Ishikawa (cell line): ENCODE measurements around the gene GLI3.

Experiments
- CEBPB ChIP-seq: IDR thresholded peaks from 2 replicates; pipeline ENCODE4 v1.6.1; 2012
- CREB1 ChIP-seq: IDR thresholded peaks from 2 replicates; pipeline ENCODE4 v1.6.1; 2012; ENCODE audit warnings: low read depth
- EGR1 ChIP-seq: IDR thresholded peaks from 2 replicates; pipeline ENCODE4 v1.6.1; 2012
- EP300 ChIP-seq: IDR thresholded peaks from 2 replicates; pipeline ENCODE4 v1.6.1; 2012; ENCODE audit warnings: borderline replicate concordance
- FOXM1 ChIP-seq: IDR thresholded peaks from 2 replicates; pipeline ENCODE4 v1.6.1; 2012; ENCODE audit warnings: low read depth, borderline replicate concordance
- NFIC ChIP-seq: IDR thresholded peaks from 2 replicates; pipeline ENCODE4 v1.6.1; 2012
- RAD21 ChIP-seq: IDR thresholded peaks from 2 replicates; pipeline ENCODE4 v1.6.1; 2012; ENCODE audit warnings: low read depth
- TAF1 ChIP-seq: IDR thresholded peaks from 2 replicates; pipeline ENCODE4 v1.6.1; 2012; ENCODE audit warnings: low read depth, mild to moderate bottlenecking
- TCF12 ChIP-seq: IDR thresholded peaks from 2 replicates; pipeline ENCODE4 v1.6.1; 2012; ENCODE audit warnings: low read depth
- TEAD4 ChIP-seq: IDR thresholded peaks from 2 replicates; pipeline ENCODE4 v1.6.1; 2012
- YY1 ChIP-seq: IDR thresholded peaks from 2 replicates; pipeline ENCODE4 v1.6.1; 2012; ENCODE audit warnings: low read depth
- ZBTB7A ChIP-seq: IDR thresholded peaks from 2 replicates; pipeline ENCODE4 v1.6.1; 2012; ENCODE audit warnings: low read depth
- TF ChIP-seq, protein P1 (sequence below): IDR thresholded peaks from 2 replicates; pipeline ENCODE4 v1.6.1; 2012; ENCODE audit warnings: low read depth, mild to moderate bottlenecking
- TF ChIP-seq, protein P2 (sequence below): IDR thresholded peaks from 2 replicates; pipeline ENCODE4 v1.6.1; 2012
- TF ChIP-seq, protein P3 (sequence below): IDR thresholded peaks from 2 replicates; pipeline ENCODE4 v1.6.1; 2012

The GLI3 gene

DNA sequence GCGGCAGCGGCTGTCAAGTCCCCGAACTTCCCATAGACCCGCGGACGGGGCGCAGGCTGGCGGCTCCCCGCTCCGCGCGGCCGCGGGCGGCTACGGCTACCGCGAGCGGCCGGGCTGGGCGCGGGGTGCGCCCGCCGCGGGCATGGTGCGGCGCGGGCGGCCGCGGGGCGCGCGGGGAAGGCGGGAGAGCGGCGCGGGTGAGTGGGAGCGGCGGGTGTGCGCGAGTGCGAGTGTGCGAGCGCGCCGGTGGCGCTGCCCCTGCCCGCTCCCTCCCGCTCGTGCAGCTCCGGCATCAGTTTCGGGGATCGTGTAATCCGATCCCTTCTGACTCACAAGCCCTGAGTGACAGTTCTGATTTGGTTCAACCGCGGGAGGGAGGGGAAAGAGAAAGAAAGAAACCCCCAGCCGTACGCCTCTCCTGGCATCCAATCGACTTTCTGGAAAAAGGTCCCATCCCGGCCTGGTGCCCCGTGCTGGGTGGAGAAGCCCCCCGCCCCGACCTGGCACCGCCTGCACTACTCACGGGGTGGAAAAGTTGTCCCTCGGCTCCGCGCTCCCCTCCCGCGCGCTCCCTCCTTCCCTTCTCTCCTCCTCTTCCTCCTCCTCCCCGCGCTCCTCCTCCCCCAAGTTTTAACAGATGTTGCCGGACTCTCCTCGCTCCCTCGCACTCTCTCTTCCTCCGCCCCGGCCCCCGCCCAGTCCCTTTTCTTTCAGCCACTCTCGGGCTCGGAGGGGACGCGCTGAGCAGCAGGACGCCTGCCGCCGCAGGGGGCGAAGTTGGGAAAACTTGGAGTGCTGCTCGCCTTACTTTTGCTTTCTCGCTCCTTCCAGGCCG lies at the start of gene GLI3:
GLI3 (minus strand) TSS at position 234 of the 835 bp plus-strand sequence. CDS start 13,956 bp downstream, outside the sequence.
- TF ChIP-seq, protein P1, sequence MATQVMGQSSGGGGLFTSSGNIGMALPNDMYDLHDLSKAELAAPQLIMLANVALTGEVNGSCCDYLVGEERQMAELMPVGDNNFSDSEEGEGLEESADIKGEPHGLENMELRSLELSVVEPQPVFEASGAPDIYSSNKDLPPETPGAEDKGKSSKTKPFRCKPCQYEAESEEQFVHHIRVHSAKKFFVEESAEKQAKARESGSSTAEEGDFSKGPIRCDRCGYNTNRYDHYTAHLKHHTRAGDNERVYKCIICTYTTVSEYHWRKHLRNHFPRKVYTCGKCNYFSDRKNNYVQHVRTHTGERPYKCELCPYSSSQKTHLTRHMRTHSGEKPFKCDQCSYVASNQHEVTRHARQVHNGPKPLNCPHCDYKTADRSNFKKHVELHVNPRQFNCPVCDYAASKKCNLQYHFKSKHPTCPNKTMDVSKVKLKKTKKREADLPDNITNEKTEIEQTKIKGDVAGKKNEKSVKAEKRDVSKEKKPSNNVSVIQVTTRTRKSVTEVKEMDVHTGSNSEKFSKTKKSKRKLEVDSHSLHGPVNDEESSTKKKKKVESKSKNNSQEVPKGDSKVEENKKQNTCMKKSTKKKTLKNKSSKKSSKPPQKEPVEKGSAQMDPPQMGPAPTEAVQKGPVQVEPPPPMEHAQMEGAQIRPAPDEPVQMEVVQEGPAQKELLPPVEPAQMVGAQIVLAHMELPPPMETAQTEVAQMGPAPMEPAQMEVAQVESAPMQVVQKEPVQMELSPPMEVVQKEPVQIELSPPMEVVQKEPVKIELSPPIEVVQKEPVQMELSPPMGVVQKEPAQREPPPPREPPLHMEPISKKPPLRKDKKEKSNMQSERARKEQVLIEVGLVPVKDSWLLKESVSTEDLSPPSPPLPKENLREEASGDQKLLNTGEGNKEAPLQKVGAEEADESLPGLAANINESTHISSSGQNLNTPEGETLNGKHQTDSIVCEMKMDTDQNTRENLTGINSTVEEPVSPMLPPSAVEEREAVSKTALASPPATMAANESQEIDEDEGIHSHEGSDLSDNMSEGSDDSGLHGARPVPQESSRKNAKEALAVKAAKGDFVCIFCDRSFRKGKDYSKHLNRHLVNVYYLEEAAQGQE = no peak
- TF ChIP-seq RAD21 = no peak
- no peak for TF ChIP-seq CEBPB
- 0 out of 2 replicates have a peak, but pooled peaks have one; percentile 45 for TF ChIP-seq TCF12
- TF ChIP-seq YY1 = no peak
- TF ChIP-seq, protein P2, sequence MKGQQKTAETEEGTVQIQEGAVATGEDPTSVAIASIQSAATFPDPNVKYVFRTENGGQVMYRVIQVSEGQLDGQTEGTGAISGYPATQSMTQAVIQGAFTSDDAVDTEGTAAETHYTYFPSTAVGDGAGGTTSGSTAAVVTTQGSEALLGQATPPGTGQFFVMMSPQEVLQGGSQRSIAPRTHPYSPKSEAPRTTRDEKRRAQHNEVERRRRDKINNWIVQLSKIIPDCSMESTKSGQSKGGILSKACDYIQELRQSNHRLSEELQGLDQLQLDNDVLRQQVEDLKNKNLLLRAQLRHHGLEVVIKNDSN = no peak
- TF ChIP-seq CREB1 = no peak
- no peak for TF ChIP-seq TEAD4
- TF ChIP-seq FOXM1 = no peak
- no peak for TF ChIP-seq EGR1
- no peak for TF ChIP-seq TAF1
- no peak for TF ChIP-seq NFIC
- no peak for TF ChIP-seq EP300
- TF ChIP-seq, protein P3, sequence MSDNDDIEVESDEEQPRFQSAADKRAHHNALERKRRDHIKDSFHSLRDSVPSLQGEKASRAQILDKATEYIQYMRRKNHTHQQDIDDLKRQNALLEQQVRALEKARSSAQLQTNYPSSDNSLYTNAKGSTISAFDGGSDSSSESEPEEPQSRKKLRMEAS = peak; percentile 29; the same call in 1 of the 2 replicates
- no peak for TF ChIP-seq ZBTB7A

DNA sequence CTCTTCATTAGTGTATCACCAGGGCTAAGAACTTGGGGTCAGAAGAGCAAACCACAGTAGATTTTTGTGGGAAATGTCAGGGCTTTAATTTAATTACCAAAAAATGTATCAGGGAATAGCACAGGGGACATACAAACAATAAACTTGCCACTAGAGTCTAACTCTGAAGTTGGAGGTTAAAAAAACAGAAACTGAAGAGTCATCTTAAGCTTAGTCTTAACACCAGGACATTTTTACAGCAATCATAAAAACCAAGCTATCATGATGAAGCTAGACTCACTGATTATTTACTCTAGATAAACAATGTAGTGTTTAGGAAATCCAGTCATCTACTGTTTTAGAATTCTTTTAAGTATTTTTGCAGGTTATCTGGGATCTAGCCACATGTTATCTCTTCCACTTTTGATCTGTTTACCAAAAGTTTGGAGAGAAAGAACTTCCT lies 48.4 kb upstream of the GLI3 start:
- TF ChIP-seq, protein P3 = no peak
- TF ChIP-seq NFIC (no peak), EGR1 (no peak), TCF12 (no peak), TAF1 (no peak), CREB1 (no peak), EP300 (no peak), CEBPB (no peak), TEAD4 (no peak), ZBTB7A (no peak)
- TF ChIP-seq, protein P1 = no peak

DNA sequence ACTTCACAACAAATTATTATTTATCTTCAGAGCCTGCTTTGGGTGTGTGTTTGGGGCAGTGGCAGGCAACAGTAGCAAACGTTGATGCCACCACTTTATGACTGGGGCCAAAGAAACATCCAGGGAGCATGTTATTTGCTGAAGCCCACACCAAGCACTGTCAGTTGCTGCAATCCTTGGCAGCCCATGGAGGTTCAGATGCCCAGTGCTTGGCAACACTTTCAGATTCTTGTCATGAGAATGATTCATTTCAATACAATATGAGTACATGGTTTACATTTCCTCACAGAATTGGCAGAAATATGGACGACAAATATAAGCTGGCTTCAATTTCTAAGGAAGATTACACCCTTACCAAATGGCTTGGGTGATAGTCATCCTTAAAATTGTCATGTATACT lies 46.5 kb upstream of the GLI3 start:
- TF ChIP-seq YY1 (no peak), TEAD4 (no peak), CREB1 (no peak), RAD21 (no peak), FOXM1 (no peak), NFIC (no peak), ZBTB7A (no peak), TAF1 (no peak)
- TF ChIP-seq, protein P1 = no peak
- TF ChIP-seq, protein P2 = no peak

DNA sequence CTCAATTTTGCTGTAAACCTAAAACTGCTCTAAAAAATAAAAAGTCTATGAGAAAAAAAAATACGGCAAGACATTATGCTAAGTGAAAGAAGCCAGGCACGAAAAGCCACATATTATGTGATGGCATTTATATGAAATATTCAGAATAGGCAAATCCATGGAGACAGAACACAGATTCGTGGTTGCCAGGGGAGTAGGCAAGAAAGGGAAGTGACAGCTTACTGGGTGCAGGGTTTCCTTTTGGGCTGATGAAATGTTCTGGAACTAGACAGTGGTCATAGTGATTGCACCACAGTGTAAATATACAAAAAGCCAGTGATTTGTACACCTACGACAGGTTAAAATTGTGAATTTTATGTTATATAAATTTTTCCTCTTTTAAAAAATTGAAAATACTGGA lies 41.3 kb upstream of the GLI3 start:
- TF ChIP-seq, protein P3 = no peak
- TF ChIP-seq YY1 (no peak), TAF1 (no peak), CEBPB (no peak), CREB1 (no peak), EP300 (no peak), ZBTB7A (no peak), FOXM1 (no peak), TCF12 (no peak), NFIC (no peak), TEAD4 (no peak), RAD21 (no peak), EGR1 (no peak)
- TF ChIP-seq, protein P1 = no peak
- TF ChIP-seq, protein P2 = no peak
